HG03520 (cell line): ENCODE measurements around the gene KCNMA1.
"Not testable (repeated sequence)": the region's sequence is repeated elsewhere in the genome, so short reads cannot be mapped to it uniquely, and the experiment has no call there.

Experiments used
- ATAC-seq: cut with Tn5 transposase; IDR thresholded peaks from one replicate; pipeline ENCODE4 v1.9.1; 2021; ENCODE audit warnings: mild to moderate bottlenecking, moderate library complexity; ENCODE audit not compliant: unreplicated experiment

KCNMA1 gene

DNA sequence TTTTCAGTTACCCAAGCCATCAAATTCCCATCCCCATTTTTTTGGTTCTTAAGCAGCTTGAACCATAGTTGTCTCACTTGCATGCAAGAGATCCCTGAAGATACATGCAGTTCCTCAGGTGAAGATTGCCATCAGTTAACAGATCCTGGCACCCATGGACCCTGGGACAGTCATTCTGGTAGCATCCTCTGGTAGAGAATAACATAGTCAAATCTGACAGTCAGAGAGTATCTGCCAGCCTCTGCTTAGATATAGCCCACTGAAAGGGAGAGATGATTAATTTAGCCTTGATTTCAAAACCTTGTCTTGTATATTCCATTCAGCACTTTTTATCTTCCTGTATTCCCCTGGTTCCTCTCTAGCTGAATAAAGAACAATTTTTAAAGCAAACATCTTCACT, 280.4 kb downstream of the KCNMA1 start:
- no peak for ATAC-seq

GRCh38 chr10:77355844-77356243, 281.8 kb downstream of the KCNMA1 start:
- no peak for ATAC-seq

- ATAC-seq = no peak
These were observed 286.2 kb downstream of the KCNMA1 start for GRCh38 chr10:77351386-77351785.

DNA sequence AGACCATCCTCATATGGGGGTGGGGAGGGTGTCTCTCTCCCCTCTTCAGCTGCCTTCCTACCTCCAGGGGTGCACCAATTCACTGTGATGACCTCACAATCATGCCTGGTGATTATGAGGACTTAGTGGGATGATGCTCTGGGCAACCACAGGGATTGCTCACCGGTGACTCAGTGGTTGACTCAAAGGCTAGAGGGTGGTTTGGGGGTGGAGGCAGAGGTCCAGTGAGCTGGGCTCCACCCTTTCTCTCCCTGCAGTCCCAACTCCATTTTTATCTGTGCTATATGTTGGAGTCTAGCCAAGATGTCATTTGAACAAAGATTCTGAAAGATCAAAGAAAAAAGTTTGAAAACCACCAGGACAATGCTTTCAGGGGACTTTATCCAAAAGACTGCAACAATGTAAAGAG, 286.9 kb downstream of the KCNMA1 start:
- ATAC-seq = no peak

DNA sequence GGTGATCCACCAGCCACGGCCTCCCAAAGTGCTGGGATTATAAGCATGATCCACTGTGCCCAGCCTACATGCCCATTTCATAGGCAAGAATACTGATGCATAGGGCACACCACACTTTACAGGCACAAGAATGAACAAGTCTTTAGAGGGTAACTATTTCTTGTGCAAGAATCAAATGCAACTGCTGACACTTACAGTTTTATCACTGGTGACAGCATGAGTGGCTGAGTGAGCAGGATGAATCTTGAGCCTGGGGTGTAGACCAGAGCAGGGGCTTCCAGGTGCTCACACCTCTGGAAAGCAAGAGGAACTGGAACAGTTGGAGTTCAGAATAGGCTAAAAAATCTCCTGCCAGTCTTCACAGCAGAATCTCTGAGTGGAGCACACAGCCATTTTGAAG, 287.5 kb downstream of the KCNMA1 start:
- ATAC-seq = no peak

- no peak for ATAC-seq
These were observed 288.4 kb downstream of the KCNMA1 start for GRCh38 chr10:77349226-77349625.

DNA sequence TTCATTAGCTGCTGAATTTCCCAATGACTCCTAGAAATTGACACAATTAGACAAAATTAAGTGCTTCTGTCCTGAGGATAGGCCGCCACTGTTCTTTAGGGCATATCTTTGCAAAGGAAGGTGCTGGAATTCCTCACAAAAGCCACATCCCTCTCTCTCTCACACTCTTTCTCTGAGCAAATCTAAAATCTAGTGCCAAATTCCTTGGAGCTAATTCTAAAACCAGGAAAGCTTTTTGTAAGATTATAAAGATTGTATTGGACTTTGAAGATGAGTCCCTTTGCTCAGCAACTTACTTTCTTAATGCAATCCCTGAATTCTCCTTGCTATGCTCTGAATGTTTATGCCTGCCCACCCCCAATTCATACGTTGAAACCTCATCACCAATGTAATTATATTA, 288.9 kb downstream of the KCNMA1 start:
- ATAC-seq = no peak

DNA sequence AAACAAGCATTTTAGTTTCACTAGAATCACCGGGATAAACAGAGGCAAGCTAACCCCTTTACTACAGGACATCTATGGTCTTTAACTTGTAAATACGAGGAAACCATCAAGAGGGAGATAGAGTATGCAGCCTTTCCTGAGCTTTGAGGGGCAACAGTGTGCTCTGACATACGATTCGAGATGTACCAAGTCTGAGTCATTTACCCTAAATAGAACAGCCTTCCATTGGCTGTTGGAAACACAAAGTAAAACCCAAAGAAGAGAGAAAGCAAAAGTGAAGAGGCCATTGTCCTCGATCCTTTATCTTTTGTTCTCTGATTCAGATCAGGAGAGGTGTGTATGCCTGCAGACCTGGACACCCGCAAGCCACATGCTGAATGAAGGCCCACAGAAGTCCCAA, 289.5 kb downstream of the KCNMA1 start:
- ATAC-seq = no peak

DNA sequence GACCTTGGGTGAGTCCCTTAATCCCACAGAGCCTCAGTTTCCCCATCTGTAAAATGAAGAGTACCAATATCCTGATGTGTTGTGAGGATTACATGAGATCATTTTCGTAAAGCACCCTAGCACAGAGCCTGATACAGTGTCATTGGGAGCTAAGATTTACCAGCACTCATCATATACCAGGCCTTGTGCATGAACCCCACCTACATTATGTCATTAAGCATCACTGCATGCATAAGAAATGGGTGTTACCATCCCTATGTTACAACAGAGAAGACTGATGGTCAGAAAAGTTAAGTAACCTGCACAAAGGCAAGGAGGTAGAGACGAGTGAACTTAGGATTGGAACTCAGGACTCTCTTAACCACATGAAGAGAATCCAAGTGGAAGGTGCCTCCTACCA, 290.6 kb downstream of the KCNMA1 start:
- no peak for ATAC-seq

DNA sequence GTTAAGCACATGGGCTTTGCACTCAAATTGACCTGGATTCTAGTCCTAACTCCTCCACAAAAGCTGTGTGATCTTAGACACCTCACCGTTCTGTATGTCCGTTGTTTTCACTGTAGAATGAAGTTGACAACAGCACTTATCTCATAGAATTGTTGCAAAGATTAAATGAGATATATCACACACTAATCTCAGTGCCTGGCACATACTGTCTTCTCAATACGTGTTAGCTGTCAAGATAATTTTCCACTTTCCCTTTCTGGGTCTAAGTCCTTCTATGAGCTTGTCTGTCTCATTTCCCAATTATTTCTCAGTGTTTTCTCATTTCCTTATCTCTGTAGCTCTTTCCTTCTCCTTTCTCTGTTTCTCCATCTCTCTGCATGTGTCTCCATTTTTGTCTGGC, 296.6 kb downstream of the KCNMA1 start:
- ATAC-seq = no peak

- not testable (repeated sequence) for ATAC-seq
These were observed 297.7 kb downstream of the KCNMA1 start for GRCh38 chr10:77339872-77340271.

- no peak for ATAC-seq
These were observed 298.4 kb downstream of the KCNMA1 start for GRCh38 chr10:77339166-77339565.

GRCh38 chr10:77338143-77338542, 299.5 kb downstream of the KCNMA1 start:
- ATAC-seq = no peak

GRCh38 chr10:77334501-77334900, 303.1 kb downstream of the KCNMA1 start:
- ATAC-seq = no peak

DNA sequence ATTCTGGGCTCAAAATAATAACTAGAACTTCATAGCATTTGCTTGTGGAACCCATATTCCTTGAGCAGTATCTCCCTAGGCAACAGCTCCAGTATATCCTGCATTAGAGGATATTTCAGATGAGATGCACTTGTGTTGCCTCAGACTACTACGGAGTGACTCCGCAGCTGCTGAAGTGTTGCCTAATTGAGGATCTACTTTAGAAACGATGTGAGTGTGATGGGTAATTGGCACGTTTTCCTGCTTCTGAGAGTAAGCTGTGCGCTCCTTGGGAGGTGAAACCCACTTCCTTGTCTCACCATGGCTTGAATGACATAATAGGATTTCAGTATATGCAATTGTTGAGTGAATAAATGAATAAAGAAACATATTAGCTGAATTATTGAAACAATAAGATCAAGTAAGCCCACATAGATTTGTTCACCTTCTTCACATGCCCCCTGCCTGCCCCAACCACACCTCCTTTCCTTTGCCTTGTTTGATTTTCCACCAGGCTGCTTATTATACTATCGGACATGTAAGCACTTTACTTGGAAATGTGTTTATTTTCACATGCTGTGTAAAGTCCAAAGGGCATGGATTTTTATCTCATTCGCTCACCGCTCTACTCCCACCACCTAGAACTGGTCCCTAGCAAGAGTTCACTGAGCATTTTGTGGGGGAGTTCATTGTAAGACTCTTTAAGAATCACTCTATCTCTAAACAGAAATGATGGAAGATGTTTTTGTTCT, 303.8 kb downstream of the KCNMA1 start:
- no peak for ATAC-seq

- ATAC-seq = no peak
These were observed 305.4 kb downstream of the KCNMA1 start for GRCh38 chr10:77332256-77332655.

GRCh38 chr10:77328272-77328816, 309.3 kb downstream of the KCNMA1 start:
- no peak for ATAC-seq

GRCh38 chr10:77325233-77325537, 312.4 kb downstream of the KCNMA1 start:
- ATAC-seq = no peak

DNA sequence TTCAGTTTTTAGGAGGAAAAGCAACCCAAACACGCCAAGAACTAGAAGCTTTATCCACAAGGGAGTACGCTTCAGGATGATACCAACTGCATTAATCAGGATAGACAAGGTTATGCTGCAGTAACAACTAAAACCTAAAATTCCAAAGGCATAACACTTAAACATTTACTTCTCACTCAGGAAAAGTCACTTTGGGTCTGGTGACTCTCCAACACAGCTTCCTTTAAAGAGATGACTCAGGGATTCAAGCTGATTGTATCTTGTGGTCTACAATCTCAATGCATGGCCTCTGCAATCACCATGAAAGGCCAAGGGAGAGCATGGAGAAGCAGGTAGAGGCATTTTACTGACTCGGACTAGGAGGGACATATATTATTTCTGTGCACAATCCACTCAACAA, 315.8 kb downstream of the KCNMA1 start:
- ATAC-seq = no peak

DNA sequence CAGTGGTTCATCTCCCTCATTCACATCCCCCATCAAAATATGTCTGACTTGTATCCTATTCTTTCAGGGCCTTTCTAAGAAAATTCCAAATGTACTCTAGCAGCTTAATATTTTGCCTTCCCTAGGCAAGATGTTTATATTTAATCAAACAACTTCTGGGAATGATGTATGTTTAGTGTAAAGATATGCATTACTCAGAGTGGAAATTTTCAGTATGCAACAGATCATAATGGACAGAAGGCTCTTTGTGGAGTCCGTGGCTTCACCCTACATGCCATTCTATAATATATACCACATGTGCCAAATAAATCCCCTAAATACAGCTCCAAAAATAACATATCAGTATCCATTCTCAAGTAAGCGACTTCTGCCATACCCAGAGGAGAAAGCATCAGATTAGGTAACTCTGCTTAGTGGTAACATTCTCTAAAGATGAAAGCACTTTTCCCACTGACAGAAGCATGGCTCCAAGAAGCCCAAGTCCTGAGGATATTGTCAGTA, 316.6 kb downstream of the KCNMA1 start:
- no peak for ATAC-seq

DNA sequence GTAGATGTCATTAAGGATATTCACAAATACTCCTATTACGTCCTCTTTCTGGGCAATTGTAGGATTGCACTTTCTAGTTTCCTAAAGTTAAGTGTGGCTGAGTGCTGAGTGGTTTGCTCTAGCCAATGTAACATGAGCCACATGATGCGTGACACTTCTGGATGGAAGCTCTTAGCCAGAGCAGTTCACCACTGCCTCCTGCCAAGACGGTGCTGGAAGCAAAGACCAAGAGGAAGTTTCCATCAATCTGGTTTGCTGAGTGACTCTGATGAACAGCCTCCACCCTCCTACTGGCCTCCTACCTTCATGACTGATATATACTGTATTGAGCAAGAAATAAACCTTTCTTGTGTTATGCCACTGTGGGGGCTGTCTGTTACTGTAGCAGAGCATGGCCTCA, 318.1 kb downstream of the KCNMA1 start:
- no peak for ATAC-seq

DNA sequence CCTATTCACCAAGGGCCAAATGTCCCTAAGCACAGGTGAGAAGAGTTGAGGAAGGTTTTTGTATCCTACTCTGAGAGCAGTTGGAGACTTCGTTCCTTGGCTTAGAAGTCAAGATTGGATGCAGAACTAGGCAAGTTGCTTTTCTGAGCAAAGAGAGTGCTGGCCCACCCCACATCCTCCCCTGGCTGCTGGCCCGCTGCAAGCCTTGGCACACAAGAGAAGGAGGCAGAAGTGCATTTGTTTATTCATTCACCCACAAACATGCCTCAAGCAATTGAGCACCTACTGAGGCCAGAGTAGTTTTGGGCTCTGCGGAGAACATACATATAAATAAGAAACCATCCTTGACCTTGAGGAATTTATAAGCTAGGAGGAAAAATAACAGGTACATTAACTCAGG, 318.9 kb downstream of the KCNMA1 start:
- no peak for ATAC-seq

- ATAC-seq = no peak
These were observed 320.4 kb downstream of the KCNMA1 start for GRCh38 chr10:77317221-77317620.
